ENCODE data around the gene SHISA8.

- TF ChIP-seq CTCF (IDR thresholded peaks at IDR 0.05; ENCODE audit: low read depth, low read length, missing input control) (no peak), ZBTB33 (IDR thresholded peaks at IDR 0.05) (no peak)
These were observed 31.5 kb downstream of the SHISA8 start for GRCh38 chr22:41883400-41883799.
